Activated CD8-positive, alpha-beta memory T cell treated with anti-CD3 and anti-CD28 coated beads for 24 hours (primary cell): ENCODE results near the gene ONECUT3.
"Not testable (repeated sequence)": the region's sequence is repeated elsewhere in the genome, so short reads cannot be mapped to it uniquely, and the experiment has no call there.

ENCODE experiments used
- DNase-seq: peaks from one replicate; pipeline ENCODE4 v3.0.0-alpha.2; 2020

Gene ONECUT3

DNA sequence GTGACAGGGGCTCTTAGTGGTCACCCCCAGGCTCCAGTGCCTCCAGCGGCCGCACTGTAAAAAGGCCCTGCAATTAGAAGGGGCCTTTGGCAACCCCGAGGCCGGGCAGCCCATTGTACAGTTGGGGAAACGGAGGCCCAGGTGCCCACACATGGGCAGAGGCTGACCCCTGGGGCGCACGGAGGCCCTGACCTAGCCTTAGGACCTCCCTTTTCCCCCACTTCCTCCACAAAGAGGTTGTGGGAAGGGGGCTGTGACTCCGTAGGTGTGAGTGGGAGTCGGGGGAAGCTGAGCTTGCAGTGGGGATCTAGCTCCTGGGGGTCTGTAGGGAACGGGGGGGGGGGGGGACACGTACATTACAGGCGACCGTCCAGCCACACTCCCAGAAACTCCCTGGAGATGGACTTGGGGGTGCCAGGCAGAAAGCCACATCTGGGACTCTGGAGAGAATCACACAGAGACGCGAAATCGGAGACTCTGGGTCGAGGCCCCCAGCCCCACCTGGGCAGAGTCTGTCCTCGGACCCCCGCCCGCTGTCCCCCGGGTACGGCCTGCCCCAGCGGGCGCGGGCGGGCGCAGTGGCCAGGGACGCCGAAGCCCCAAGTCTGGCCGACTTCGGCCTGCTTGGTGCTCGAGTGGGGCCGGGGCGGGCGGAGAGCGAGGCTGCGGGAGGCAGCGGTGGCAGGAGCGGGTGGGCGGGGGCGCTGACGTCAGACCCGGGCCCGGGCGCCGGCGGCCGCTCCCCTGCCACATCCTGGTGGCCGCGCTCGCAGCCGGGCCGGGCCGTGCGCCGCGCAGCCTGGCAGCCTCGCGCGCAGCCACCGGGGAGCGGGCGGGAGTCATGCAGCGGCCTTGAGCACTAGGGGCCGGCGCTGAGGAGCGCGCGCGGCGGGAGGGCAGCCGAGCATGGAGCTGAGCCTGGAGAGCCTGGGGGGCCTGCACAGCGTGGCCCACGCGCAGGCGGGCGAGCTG, at the start of gene ONECUT3:
Gene ONECUT3, plus strand, starts transcription at position 750 of the 972 bp plus-strand sequence. Its CDS starts 157 bp downstream, at position 907.
- no peak for DNase-seq

DNA sequence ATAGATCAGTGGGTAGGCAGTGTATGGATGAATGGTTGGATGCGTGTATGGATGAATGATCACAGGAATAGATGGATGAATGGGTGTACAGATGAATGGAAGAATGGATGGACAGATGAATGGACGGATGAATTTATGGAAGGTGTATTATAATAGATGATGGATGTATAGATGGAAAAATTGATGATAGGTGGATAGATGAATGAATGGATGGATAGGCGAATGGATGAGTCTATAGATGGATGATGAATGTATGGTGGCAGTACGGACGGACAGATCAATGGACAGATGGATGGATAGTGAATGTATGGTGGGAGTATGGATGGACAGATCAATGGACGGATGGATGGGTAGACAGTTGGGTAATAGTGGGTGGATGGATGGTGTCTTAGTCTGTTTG, 49.0 kb upstream of the ONECUT3 start:
- DNase-seq = no peak

DNA sequence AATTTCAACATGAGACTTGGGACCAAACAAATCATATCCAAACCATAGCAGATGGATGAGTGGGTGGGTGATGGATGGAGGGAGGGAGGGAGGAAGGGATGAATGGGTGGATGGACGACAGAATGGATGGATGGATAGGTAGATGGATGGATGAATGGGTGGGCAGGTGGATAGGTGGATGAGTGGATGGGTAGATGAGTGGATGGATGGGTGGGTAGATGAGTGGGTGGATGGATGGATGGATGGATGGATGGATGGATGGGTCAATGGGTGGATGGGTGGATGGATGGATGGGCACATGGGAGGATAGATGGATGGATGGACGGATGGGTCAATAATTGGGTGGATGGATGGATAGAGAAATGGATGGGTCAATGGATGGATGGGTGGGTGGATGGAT, 47.9 kb upstream of the ONECUT3 start:
- no peak for DNase-seq

DNA sequence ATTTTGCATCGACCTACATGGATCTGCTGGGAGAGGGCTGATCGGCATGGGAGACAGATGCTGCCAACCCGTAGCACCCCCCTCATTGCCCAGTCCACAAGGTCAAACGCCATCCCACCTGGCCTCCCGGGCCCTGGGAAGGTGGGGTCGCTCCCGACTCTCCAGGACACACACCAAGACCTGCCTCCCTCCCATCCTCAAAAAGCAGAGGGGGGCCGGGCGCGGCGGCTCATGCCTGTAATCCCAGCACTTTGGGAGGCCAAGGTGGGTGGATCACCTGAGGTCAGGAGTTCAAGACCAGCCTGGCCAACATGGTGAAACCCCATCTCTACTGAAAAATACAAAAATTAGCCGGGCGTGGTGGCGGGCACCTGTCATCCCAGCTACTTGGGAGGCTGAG, 46.7 kb upstream of the ONECUT3 start:
- DNase-seq = not testable (repeated sequence)

DNA sequence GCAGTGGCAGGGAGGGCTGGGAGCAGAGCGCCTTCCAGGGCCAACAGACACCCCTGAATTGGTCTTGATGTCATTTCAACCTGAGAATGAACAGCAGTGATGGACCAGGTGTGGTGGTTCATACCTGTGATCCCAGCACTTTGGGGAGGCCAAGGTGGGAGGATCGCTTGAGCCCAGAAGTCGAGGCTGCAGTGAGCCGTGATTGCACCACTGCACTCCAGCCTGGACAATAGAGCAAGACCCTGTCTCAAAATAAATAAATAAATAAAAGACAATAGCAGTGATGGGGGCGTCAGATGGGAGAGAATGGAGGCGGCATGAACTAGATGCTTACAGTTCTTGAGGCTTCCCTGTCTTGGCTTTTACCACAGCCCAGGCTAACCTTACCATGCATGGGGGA, 46.1 kb upstream of the ONECUT3 start:
- DNase-seq = no peak

DNA sequence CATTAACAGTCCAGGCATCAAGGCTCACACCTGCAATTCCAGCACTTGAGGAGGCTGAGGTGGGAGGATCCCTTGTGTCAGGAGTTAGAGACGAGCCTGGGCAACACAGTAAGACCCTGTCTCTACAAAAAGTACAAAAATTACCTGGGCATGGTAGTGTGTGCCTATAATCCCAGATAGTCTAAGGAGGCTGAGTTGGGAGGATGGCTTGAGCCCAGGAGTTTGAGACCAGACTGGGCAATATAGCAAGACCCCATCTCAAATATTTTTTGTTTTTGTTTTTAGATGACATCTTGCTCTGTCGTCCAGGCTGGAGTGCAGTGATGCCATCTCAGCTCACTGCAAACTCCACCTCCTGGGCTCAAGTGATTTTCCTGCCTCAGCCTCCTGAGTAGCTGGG, 40.1 kb upstream of the ONECUT3 start:
- DNase-seq = no peak

DNA sequence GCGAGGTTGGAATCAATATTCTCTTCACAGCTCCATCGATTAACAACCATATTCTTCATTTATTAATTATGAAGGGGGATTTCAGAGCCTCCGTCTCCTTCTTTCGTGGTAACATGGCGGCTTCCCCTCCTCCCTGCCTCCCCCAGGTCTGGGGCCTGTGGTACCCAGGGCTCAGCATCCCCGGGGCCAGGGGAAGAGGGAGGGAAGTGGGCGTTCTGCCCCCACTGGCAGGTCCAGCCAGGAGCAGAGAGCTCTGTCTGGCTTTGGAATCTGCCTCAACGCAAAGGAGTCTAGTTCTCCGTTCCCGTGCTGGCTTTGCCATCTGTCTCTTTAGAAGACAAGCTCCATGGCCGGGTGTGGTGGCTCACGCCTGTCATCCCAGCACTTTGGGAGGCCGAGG, 37.8 kb upstream of the ONECUT3 start:
- DNase-seq = no peak

DNA sequence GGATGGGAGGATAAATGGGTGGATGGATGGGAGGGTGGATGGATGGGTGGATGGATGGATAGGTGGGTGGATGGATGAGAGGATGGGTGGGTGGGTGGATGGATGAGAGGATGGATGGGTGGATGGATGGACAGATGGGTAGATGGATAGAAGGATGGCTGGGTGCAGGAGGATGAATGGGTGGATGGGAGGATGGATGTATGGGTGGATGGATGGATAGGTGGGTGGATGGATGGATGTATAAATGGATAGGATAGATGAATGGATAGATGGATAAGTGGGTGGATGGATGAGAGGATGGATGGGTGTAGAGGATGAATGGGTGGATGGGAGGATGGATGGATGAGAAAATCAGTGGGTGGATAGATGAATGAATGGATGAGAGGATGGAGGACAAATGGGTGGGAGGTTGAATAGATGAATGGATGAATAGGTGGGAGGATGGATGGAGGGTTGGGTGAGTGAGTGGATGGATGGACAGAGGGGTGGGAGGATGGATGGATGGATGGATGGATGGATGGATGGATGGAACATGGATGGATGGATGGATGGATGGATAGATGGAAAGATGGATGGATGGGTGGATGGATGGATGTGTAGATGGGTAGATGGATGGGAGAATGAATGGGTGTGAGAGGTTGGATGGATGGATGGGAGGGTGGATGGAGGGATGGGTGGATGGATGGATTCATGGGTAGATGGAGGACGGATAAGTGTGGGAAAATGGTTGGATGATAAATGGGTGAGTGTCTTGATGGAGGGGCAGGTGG, 35.9 kb upstream of the ONECUT3 start:
- DNase-seq = no peak

DNA sequence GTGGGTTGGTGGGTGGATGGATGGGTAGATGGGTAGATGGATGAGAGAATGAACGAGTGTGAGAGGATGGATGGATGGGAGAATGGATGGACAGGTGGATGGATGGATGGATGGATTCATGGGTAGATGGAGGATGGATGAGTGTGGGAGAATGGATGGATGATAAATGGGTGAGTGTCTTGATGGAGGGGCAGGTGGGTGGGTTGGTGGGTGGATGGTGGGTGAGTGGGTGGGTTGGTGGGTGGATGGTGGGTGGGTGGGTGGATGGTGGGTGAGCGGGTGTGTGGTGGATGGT, 35.4 kb upstream of the ONECUT3 start:
- no peak for DNase-seq

DNA sequence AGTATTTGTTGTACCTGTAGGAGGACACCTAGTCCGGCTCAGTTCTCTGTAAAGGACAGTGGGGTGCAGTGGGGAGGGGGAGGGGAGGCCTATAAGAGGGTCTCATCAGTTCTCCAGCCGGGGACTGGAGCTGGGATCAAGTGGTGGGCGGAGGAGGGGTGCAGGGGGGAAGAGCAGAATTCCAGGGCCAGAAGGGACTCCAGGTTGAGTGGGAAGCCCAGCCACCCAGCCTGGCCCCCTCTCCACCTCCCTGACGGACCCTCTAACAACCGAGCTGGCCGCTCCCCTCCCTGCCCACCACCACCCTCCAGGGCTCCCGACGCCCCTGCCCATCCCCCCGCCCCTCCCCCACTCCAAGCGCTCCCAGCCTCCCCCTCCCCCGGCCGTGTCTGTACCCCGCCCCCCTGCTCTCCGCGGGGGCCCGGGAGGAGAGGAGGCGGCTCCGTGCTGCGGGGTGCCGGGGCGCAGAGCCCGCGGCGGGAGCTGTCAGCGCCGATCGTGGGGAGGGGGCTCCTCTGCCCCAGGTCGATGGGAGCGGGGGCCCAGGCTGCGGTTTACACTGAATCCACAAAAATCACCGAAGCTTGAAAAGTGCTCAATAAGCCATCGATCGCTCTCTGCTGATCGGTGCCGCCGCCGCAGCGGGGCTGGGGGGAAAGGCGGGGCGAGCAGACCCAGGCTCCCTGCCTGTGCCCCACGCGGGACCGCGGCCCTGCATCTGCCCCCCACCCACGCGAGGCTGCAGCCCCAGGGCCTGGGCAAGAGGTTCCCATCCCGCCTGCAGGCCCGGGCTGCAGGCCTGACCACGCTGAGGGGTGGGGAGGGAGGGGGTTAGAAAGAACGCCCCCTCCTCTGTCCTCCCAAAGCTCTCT, 34.6 kb upstream of the ONECUT3 start:
- no peak for DNase-seq

DNA sequence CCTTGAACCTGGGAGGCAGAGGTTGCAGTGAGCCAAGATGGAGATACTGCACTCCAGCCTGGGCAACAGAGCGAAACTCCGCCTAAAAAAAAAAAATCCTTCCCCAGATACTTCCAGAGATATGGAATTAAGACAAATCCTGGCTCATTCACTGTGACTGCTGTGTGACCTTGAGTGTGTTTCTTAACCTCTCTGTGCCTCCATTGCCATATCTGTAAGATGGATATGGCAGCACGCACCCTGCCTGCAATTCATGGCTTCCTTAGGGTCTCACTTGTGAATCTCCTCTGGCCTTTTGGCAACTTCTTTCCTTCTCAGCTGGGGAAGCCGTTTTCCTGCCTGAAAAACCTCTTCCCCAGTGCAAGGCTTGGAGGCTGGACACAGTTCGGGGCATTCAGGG, 33.8 kb upstream of the ONECUT3 start:
- DNase-seq = no peak

DNA sequence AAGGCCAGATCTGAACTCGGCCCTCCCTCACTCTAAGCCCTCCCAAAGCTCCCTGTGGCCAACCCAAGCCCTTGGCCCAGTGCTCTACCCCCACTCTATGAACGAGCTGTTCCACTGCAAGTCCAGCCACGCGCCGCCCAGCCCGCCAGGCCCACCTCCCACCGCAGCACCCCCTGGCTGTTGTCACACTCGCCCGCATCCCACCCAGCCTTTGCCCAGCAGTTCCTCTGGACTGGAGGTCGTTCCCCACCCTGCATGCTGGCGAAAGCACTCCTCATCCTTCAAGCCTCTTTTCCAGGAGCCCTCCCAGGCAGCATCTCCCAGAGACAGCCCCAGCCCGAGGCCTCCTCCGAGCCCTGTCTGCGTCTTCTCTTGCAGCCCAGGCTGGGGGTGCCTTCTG, 33.1 kb upstream of the ONECUT3 start:
- DNase-seq = no peak

DNA sequence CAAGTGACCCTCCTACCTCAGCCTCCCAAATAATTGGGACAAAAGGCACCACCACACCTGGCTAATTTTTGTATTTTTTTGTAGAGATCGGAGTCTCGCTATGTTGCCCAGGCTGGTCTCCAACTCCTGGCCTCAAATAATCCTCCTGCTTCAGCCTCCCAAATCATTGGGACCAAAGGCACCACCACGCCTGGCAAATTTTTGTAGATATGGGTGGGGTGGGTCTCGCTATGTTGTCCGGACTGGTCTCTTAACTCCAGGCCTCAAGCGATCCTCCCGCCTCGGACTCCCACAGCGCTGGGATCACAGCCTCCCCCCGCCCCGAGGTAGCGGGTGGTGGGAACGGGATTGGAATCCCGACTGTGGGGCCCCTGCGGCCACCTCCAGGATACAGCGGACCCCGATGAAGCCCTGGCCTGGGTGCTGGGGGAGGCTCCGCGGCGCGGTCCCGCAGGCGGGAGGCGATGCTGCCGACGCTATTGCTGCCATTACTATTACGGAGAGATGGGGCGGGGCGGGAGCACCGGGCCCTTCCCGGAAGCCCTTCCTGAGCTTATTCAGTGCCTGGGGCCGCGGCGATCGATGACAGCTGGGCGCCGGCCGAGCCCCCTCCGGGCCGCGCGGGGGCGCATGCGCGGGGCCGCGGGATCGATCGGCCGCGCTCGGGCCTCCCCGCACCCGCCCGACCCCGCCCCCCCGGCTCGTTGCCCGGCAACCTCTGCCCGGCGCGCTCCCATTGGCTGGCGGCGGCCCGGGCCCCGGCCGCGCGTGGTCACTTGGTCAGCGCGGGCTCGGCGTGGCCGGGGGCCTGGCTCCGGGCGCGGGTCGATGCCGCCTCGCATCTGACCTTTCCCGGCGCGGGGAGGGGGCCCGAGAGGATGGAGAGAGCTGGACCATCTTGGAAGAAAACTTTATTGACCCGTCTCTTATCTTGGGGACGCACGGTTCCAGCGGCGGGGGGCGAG, 27.9 kb upstream of the ONECUT3 start:
- peak; percentile 73 for DNase-seq

DNA sequence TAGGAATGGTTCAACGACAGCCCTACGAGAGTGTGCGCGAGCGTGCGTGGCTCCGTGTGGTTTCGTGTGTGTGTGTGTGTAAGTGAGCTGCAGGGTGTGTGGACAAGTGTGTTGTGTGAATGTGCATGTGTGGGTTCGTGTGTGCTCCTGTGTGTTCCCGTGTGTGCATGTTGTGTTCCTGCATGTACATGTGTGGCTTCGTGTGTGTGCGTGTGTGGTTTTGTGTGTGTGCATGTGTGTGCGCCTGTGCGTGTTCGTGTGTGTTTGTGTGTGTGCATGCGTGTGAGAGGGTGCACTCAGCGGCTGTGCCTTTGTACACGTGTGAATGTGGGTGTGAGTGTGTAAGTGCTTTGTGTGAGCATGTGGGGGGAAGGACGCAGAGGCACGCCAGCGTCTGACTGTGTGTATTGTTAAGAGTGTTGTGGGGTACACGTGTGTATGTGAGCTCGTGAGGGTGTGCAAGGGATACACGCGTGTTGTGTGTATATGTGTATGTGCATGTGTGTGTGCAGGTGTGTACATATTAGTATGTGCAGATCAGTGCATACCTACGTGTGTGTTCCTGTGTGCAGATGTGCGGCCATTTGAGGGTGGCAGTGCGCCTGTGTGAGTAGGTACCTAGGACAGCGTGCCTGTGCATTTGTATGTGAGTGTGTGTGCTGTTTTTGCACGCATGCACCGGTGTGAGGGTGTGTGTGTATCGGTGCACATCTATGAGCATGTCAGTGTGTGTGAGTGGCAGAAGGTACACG, 24.3 kb upstream of the ONECUT3 start:
- no peak for DNase-seq

DNA sequence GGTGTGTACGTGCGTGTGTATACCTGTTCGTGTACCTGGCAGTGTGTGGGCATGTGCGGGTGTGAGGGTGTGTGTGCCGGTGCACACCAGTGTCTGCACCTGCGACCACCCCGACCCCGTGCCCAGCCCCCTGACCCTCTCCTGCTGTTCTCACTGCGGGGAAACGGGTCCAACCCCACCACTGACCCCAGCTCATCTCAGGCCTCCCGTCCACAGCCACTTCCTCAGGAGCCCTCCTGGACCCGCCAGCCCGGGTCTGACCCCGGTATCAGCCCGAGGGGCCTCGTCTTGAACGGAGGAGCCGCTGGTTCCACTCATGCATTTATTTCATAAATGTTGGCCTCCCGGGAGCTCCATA, 23.8 kb upstream of the ONECUT3 start:
- no peak for DNase-seq

DNA sequence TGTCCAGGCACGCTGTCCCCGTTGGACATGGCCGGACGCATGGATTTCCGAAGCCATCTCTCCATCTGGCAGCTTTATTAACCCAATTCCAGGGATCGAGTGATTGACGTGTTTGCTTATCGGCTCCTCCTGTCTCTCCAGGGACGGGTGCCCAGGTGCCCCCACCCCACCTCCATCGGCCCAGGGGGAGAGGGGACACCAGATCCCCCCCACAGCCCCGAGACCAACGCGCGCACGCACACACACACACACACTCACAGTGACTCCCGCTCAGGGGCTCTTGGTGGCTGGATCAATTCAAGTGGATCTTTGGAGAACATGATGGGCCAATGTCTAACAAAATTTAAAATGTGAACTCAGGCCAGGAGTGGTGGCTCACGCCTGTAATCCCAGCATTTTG, 23.1 kb upstream of the ONECUT3 start:
- DNase-seq = no peak

DNA sequence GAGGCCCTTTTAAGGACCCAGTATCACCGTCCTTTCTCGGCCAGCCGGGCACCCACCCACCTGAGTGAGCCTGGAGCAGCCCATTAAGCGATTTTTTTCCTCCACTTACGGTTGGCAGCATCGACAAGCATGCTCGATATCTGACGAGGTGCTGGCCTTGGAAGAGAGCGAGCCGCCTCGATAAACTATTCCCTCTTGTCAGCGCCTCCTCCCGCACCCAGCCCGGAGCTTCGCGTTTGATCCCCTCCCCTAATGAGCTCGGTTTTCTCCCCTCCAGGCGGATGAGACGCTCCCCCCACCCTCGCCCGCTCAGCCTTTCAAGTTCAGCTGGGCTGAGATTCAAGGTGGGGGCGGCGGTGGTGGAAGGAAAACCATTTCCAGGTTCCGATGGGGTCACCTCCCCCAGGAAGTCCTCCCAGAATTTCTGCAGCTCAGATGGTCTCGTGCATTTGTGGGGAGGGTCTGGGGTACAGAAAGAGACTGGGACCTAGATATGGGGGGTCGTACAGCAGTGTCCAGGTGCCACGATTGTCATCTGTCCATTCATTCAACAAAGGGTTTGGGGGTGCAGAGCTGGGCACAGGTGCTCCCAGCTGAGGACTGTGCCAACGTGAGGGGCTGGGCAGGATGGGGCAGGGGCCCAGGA, 18.9 kb upstream of the ONECUT3 start:
- no peak for DNase-seq

DNA sequence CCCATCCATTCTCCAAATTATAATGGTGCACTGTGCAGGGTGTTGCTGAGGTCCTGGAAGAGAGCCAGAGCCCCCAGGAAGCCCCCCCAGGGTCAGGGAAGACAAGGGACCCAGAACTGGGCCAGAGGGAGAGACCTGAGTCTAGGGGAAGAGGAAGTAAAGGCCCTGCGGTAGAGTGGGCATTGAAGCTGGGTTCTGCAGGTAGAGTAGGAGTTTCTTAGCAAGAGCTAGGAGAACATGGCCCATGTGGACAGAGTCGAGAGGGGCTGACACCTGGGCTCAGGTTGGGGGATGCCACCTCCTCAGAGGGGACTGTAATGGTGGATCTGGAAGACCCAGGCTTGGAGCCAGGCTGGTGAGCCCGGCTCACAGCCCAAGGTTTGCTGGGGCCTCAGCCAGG, 17.0 kb upstream of the ONECUT3 start:
- no peak for DNase-seq

DNA sequence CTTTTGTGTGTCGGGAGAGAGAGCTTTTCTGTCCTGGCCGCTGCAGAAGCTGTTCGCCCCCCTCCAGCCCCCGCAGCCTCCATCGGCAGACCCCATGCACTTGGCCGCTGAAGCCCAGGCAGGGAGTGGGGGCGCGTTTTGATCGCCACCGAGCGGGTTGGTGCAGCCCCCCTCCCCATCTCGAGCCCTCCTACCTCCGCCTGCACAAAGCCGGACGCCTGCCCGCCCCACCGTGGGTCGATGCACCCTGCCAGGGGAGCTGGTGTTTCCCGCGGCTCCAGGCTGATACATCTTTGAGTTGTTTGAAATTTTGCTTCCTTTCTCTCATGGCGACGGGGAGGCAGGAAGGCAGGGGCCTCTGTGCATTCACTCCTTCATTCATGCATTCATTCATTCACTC, 16.4 kb upstream of the ONECUT3 start:
- DNase-seq = no peak

DNA sequence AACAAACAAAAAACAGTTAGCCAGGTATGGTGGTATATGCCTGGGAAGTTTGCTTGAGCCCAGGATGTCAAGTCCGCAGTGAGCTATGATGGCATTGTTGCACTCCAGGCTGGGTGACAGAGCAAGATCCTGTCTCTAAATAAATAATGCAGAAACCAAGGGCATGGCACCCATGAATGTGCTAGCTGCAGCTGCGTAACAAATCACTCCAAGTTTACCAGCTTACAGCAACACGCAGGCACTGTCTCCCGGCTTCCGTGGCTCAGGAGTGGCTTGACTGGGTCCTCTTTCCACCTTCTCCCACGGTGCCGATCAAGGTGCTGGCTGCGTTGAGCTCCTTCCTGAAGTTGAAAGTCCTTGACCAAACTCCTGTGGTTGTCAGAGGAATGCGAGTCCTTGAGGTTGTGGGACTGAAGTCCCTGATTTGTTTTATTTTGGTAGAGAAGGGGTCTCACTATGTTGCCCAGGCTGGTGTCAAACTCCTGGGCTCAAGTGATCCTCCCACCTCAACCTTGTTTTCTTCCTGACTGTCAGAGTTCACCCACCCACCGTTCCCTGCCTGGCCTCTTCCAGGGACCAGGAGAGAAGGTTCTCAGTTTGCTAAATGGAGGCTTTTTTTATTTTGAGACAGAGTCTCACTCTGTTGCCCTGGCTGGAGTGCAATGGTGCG, 13.2 kb upstream of the ONECUT3 start:
- no peak for DNase-seq
